Stromal cell of bone marrow (primary cell): ENCODE results near the gene HMGN1.

ENCODE experiments used
- DNase-seq: peaks from one replicate; pipeline ENCODE4 v3.0.0-alpha.2; 2012; ENCODE audit warnings: low read depth

The HMGN1 gene

GRCh38 chr21:39367783-39368182, 18.9 kb upstream of the HMGN1 start:
- no peak for DNase-seq

GRCh38 chr21:39366563-39366962, 17.7 kb upstream of the HMGN1 start:
- DNase-seq = no peak

GRCh38 chr21:39364949-39365348, 16.1 kb upstream of the HMGN1 start:
- no peak for DNase-seq

GRCh38 chr21:39363607-39364555, 15.0 kb upstream of the HMGN1 start:
- no peak for DNase-seq

GRCh38 chr21:39362733-39363132, 13.8 kb upstream of the HMGN1 start:
- no peak for DNase-seq

GRCh38 chr21:39359382-39359781, 10.5 kb upstream of the HMGN1 start:
- no peak for DNase-seq

- DNase-seq = no peak
Observed at GRCh38 chr21:39353295-39353694, 4.4 kb upstream of the HMGN1 start.

GRCh38 chr21:39350094-39351005, 1.5 kb upstream of the HMGN1 start:
- DNase-seq = no peak

- peak; percentile 86 for DNase-seq
Observed at GRCh38 chr21:39349211-39350093, 564 bp upstream of the HMGN1 start.

- no peak for DNase-seq
Observed at GRCh38 chr21:39348040-39348354, 891 bp downstream of the HMGN1 start.

- DNase-seq = no peak
Observed at GRCh38 chr21:39347537-39347936, 1.4 kb downstream of the HMGN1 start.

- DNase-seq = no peak
Observed at GRCh38 chr21:39346671-39347331, 2.1 kb downstream of the HMGN1 start.

- DNase-seq = no peak
Observed at GRCh38 chr21:39346206-39346605, 2.7 kb downstream of the HMGN1 start.

- DNase-seq = no peak
Observed at GRCh38 chr21:39345440-39345839, 3.4 kb downstream of the HMGN1 start.

- no peak for DNase-seq
Observed at GRCh38 chr21:39344848-39345247, 4.0 kb downstream of the HMGN1 start.

- DNase-seq = no peak
Observed at GRCh38 chr21:39341249-39341923, 7.5 kb downstream of the HMGN1 start.

- no peak for DNase-seq
Observed at GRCh38 chr21:39340687-39341086, 8.2 kb downstream of the HMGN1 start.

GRCh38 chr21:39339231-39339630, 9.7 kb downstream of the HMGN1 start:
- DNase-seq = no peak

GRCh38 chr21:39336457-39337008, 12.4 kb downstream of the HMGN1 start:
- no peak for DNase-seq

- DNase-seq = no peak
Observed at GRCh38 chr21:39334611-39335010, 14.3 kb downstream of the HMGN1 start.

GRCh38 chr21:39332175-39332574, 16.7 kb downstream of the HMGN1 start:
- no peak for DNase-seq
